Heart left ventricle (tissue), 16 donors: Measurements from ENCODE around the gene MRPS15. TPM values are rescaled to one million over a fixed set of nuclear protein-coding genes. Genes with fewer than 3 reads are reported as not detected.

Experiments used
- ATAC-seq, 4 donors: fragments of 200-7000 bp; cut with Tn5 transposase; one replicate each; pipeline ENCODE4 v1.9.1; 2020 to 2022; ENCODE audit warnings: moderate library complexity in 4 of 4, mild to moderate bottlenecking in 3 of 4, moderate number of reproducible peaks in 1 of 4
- DNase-seq, 5 donors: peaks; one replicate each; pipeline ENCODE4 v3.0.0-alpha.2; 2020
- H3K27ac ChIP-seq, 12 donors: fragments of 200-600 bp; sonication (generic) in 4 of 12; one replicate each; pipeline versions ENCODE4 v1.5.0 to v1.8.0; 2016 to 2022; ENCODE audit warnings: mild to moderate bottlenecking in 2 of 12
- H3K27me3 ChIP-seq, 9 donors: fragments of 200-600 bp; sonication (generic) in 2 of 9; one replicate each; pipeline versions ENCODE4 v1.5.1 to v1.8.0; 2016 to 2022; ENCODE audit warnings: mild to moderate bottlenecking in 3 of 9
- H3K36me3 ChIP-seq, 9 donors: fragments of 200-600 bp; sonication (generic) in 2 of 9; one replicate each; pipeline versions ENCODE4 v1.5.0 to v1.8.0; 2018 to 2022; ENCODE audit warnings: mild to moderate bottlenecking in 2 of 9
- H3K4me1 ChIP-seq, 12 donors: fragments of 200-600 bp; sonication (generic) in 4 of 12; one replicate each; pipeline versions ENCODE4 v1.5.0 to v1.8.0; 2016 to 2022; ENCODE audit warnings: mild to moderate bottlenecking in 3 of 12
- H3K4me3 ChIP-seq, 12 donors: fragments of 200-600 bp; sonication (generic) in 4 of 12; one replicate each; pipeline versions ENCODE4 v1.5.0 to v1.8.0; 2017 to 2022; ENCODE audit warnings: mild to moderate bottlenecking in 9 of 12, moderate library complexity in 4 of 12
- H3K9me3 ChIP-seq, 12 donors: fragments of 200-600 bp; sonication (generic) in 4 of 12; one replicate each; pipeline versions ENCODE4 v1.5.0 to v1.8.0; 2016 to 2022; ENCODE audit warnings: mild to moderate bottlenecking in 1 of 12
- POLR2A ChIP-seq, 2 donors: fragments of 450-650 bp; IDR thresholded peaks; one replicate each; pipeline ENCODE4 v1.6.1; 2017; ENCODE audit warnings: antibody characterized with exemption in 2 of 2, mild to moderate bottlenecking in 2 of 2, moderate library complexity in 2 of 2
- WGBS, 4 donors: extraction: QIAGEN DNeasy Blood & Tissue Kit in 2 of 4; methylation state at CpG; one replicate each; pipeline versions ENCODE4 v1.1.5 to v1.1.7; 2013 to 2018; 5-methylcytosine and 5-hydroxymethylcytosine counted together
- intact Hi-C, 10 donors: fragments of 100-400 bp; cut with DNase I; formaldehyde crosslinking; loops; one replicate each; pipeline versions ENCODE4 v1.11.1 to v1.14.2; 2022
- polyA plus RNA-seq, 2 donors: library from polyadenylated mRNA; stranded (reverse); fragments of 200-250 nt; gene quantifications; one replicate each; pipeline ENCODE4 v1.2.3, GENCODE V29; 2013
- total RNA-seq, 9 donors: library from RNA; depleted of rRNA in 2 of 9; stranded (reverse); fragments of >200 nt in 2 of 9; fragmentation: NEBNext Ultra II Directional in 3 of 9; extraction: Animal tissue kit (Norgen Biotek cat#: 25700) in 3 of 9; gene quantifications; one replicate each; pipeline versions ENCODE4 v1.1.0 to v1.2.4, GENCODE V29; 2016 to 2023
- TF ChIP-seq, protein P1 (sequence below), 12 donors: fragments of 200-600 bp; sonication (generic) in 4 of 12; IDR thresholded peaks; one replicate each; pipeline versions ENCODE4 v1.5.0 to v1.8.0; 2018 to 2022; ENCODE audit warnings: antibody characterized with exemption in 12 of 12, mild to moderate bottlenecking in 5 of 12
- donor health status: ischemic (EF 13 %, LVEDD 7.1; RV severe dilation, severe dysfunction).
- donor health status: healthy with polysubstance abuse.
- donor health status: DM: no; HTN: yes; CAD: no.
- donor health status: DM: no; HTN: no; CAD: no.
- donor health status: ischemic (EF 25% LVEDD 6.9; RV normal size, moderate dysfunction).
- donor health status: ischemic (EF 25% LVEDD 5.7; RV mildly dilated, moderate dysfunction).
- donor health status: healthy.
- donor health status: DM: yes; HTN: yes; CAD: no.
- donor health status: ischemic (EF 35%, LVEDD 5.7; RV mildly dilated, moderate dysfunction).
- donor health status: nonischemic (EF 11% LVEDD 7.7; RV severe dilation, severe dysfunction).
- donor health status: DM: yes; HTN: yes; CAD: no.
- donor health status: PGD.
- donor health status: ischemic (EF 29% LVEDD 5.4; RV normal size, mild dysfunction).
- donor health status: nonischemic (EF 23%, LVEDD 6.1; RV moderate dilation, normal function).

MRPS15 gene
- total and polyA plus RNA-seq, 11 donors: 83.5 to 396 (median 108) TPM

DNA sequence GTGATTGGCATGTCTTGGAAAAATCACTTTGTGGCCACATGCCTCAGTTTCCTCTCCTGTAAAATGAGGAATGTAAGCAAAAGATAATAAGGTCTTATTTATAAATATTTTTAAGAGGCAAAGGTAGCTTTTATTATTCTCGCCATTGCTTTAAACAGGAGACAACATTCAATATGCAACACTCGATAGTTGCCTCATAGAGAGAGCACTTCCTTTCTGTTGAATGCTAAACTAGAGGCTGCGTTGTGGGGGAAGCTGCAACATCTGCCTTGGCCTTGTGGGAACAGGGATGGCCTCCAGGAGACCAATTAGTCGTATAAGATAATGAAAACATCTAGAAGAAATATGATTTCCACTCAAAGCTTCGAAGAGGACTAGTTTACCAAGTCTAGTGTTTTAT is 17.4 kb downstream of the MRPS15 start:
- no peaks in the 10 kb centered on the region for H3K9me3 ChIP-seq
- no peak overlapping the region for H3K4me3 ChIP-seq
- no peak for ATAC-seq
- DNase-seq: no peak
- 60 to 75% (median 66%) methylated on average over 5 of the region's 5 CpGs for WGBS, 4 donors
- TF ChIP-seq, protein P1, sequence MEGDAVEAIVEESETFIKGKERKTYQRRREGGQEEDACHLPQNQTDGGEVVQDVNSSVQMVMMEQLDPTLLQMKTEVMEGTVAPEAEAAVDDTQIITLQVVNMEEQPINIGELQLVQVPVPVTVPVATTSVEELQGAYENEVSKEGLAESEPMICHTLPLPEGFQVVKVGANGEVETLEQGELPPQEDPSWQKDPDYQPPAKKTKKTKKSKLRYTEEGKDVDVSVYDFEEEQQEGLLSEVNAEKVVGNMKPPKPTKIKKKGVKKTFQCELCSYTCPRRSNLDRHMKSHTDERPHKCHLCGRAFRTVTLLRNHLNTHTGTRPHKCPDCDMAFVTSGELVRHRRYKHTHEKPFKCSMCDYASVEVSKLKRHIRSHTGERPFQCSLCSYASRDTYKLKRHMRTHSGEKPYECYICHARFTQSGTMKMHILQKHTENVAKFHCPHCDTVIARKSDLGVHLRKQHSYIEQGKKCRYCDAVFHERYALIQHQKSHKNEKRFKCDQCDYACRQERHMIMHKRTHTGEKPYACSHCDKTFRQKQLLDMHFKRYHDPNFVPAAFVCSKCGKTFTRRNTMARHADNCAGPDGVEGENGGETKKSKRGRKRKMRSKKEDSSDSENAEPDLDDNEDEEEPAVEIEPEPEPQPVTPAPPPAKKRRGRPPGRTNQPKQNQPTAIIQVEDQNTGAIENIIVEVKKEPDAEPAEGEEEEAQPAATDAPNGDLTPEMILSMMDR (IDR thresholded peaks at IDR 0.05): no peak
- TF ChIP-seq POLR2A (IDR thresholded peaks at IDR 0.05): no peak
- intact Hi-C loops: no loop called here
- peaks cover 0 to 4% (median 0%) of the 10 kb centered on the region in 9 donors for H3K36me3 ChIP-seq
- peaks cover 0 to 27% (median 7%) of the 10 kb centered on the region in 12 donors for H3K4me1 ChIP-seq
- H3K27me3 ChIP-seq: no peaks in the 10 kb centered on the region
- H3K27ac ChIP-seq: no peak overlapping the region

DNA sequence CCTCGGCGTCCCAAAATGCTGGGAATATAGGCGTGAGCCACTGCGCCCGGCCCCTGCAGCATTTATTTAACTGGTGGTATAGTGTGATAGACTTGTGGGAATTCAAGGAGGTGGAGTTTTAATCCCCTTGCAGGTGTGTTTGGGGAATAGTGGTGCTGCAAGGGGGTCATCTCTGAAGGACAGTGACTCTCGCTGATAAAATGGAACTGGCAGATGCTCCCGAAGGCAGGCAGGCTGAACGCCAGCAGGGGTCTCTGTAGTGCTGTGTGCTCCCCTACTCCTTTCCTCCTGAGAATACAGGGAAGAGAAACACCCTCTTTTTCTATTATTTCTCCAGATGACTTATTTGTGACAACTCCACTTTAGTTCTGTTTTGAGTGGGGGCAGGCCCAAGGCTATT is 17.9 kb downstream of the MRPS15 start:
- peak in 2 of 5 donors; percentile 43 to 64 for DNase-seq
- no peak overlapping the region for H3K27ac ChIP-seq
- 62 to 70% (median 63%) methylated on average over 8 of the region's 8 CpGs for WGBS, 4 donors
- intact Hi-C loops: no loop called here
- no peaks in the 10 kb centered on the region for H3K9me3 ChIP-seq
- no peak for TF ChIP-seq POLR2A (IDR thresholded peaks at IDR 0.05)
- TF ChIP-seq, protein P1 (IDR thresholded peaks at IDR 0.05): peak in 6 of 12 donors; percentile 13 to 35 (median 22)
- no peak overlapping the region for H3K4me3 ChIP-seq
- H3K4me1 ChIP-seq: peaks cover 0 to 26% (median 7%) of the 10 kb centered on the region in 12 donors
- H3K27me3 ChIP-seq: no peaks in the 10 kb centered on the region
- ATAC-seq: no peak
- peaks cover 0 to 4% (median 0%) of the 10 kb centered on the region in 9 donors for H3K36me3 ChIP-seq

DNA sequence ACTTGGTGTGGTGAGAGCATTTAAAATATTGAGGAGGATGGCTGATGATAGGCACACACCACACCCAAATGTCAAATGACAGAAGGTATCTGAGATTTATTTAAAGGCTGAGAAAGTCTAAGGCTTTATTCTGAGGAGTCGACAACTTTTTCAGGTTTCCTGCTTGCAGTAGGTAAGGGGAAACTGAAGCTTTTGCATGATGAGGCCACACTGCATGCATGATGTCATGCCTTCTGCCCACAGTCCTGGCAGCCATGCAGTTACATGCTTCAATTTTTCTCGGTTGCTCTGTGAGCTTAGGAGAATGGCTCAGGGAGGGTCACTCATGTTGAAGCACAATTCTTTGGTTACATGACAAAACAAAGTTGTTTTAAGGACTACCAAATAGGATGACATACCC is 20.9 kb downstream of the MRPS15 start:
- 82 to 92% (median 88%) methylated on average over 2 of the region's 2 CpGs for WGBS, 4 donors
- ATAC-seq (no peak), DNase-seq (no peak)
- TF ChIP-seq POLR2A (IDR thresholded peaks at IDR 0.05): no peak
- no peak overlapping the region for H3K4me3 ChIP-seq
- H3K27me3 ChIP-seq: no peaks in the 10 kb centered on the region
- intact Hi-C loops: no loop called here
- H3K27ac ChIP-seq: no peak overlapping the region
- H3K4me1 ChIP-seq: peaks cover 0 to 6% (median 0%) of the 10 kb centered on the region in 12 donors
- no peaks in the 10 kb centered on the region for H3K9me3 ChIP-seq
- peaks cover 0 to 11% (median 0%) of the 10 kb centered on the region in 9 donors for H3K36me3 ChIP-seq

DNA sequence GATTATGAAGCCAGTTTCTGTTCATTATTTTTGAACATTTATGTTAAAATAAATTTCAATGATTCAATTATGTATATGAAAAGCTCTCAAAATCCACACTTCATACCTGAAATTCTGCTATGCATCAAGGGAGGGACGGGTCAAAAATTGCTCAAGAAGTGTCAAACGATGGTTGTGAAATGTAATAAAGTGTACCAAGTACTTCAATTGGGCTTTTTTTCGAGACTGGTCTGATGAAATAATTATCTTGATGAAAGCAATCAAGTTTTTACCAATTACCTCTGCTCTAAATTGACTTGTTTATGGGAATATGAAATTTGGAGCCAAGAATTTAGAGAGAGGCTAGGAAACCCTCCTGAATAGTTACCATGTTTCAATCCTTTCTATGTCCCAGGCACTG is 21.8 kb downstream of the MRPS15 start:
- Histone ChIP-seq H3K36me3 (peaks cover 0 to 17% (median 2%) of the 10 kb centered on the region in 9 donors), H3K4me1 (peaks cover 0 to 6% (median 0%) of the 10 kb centered on the region in 12 donors), H3K9me3 (no peaks in the 10 kb centered on the region), H3K27ac (no peak overlapping the region), H3K4me3 (no peak overlapping the region), H3K27me3 (no peaks in the 10 kb centered on the region)
- ATAC-seq (no peak), DNase-seq (no peak)
- 81 to 93% (median 90%) methylated on average over 3 of the region's 3 CpGs for WGBS, 4 donors
- TF ChIP-seq, protein P1 (IDR thresholded peaks at IDR 0.05): no peak
- TF ChIP-seq POLR2A (IDR thresholded peaks at IDR 0.05): no peak
- intact Hi-C loops: no loop called here

DNA sequence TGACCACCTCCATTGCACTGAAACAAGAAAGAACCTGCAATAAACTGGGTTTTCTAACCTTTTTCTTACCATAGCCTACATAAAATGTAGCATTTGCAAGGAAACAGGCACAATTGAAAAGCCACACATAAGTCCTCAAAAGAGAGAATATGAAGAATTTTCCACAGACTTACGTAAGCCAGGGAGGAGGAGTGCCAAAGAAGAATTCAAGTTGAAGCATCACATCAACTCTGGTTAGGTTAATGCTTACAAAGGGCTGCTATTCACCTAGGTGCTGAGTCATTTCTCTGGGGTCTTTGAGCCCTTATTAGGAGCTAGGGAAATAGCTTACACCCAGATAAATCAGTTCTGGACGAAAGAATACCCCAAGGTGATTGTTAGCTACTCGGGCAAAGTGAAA is 23.5 kb downstream of the MRPS15 start:
- Histone ChIP-seq H3K4me3 (no peak overlapping the region), H3K9me3 (no peaks in the 10 kb centered on the region), H3K4me1 (peaks cover 0 to 2% (median 0%) of the 10 kb centered on the region in 12 donors), H3K27me3 (no peaks in the 10 kb centered on the region), H3K27ac (no peak overlapping the region), H3K36me3 (peaks cover 0 to 28% (median 2%) of the 10 kb centered on the region in 9 donors)
- intact Hi-C loops: no loop called here
- WGBS, 4 donors: 90 to 100% (median 93%) methylated on average over 3 of the region's 3 CpGs
- no peak for ATAC-seq
- TF ChIP-seq POLR2A (IDR thresholded peaks at IDR 0.05): no peak
- TF ChIP-seq, protein P1 (IDR thresholded peaks at IDR 0.05): no peak
- DNase-seq: no peak
